H1 (cell line): ENCODE measurements around the gene STAM. TPM values are rescaled to one million over a fixed set of nuclear protein-coding genes. Genes with fewer than 3 reads are reported as not detected.
A peak's percentile ranks its signal among the peaks of the same experiment; 100 is the strongest.

Experiments
- CTCF ChIA-PET: fragments of 300-600 bp; sonication (Branson Sonifier 250); formaldehyde crosslinking; loops from one replicate; lab custom pipeline; 2021; ENCODE audit not compliant: partially characterized antibody; lab: Charles Lee
- POLR2A ChIA-PET: fragments of 300-600 bp; sonication (Branson Sonifier 250); formaldehyde crosslinking; loops from one replicate; lab custom pipeline; 2021; ENCODE audit warnings: inconsistent platforms; ENCODE audit not compliant: partially characterized antibody; lab: Charles Lee
- DNase-seq, 2 experiments: peaks; one replicate each; pipeline versions ENCODE4 v3.0.0 to v3.0.0-alpha.2; 2010 to 2022; ENCODE audit warnings: low spot score in 2 of 2, low read depth in 1 of 2, mixed read lengths in 1 of 2
- FAIRE-seq: peaks from 2 replicates; lab custom pipeline; 2011; peaks lifted over from hg19 to GRCh38; lab: Jason Lieb, UNC
- H2AFZ ChIP-seq: 2 replicates; pipeline ENCODE4 v1.8.1; 2012; ENCODE audit warnings: low read length, inconsistent platforms
- H2AK5ac ChIP-seq: 2 replicates; pipeline ENCODE4 v1.6.1; 2013; ENCODE audit warnings: low read depth, low read length
- H2BK120ac ChIP-seq: replicated peaks from 2 replicates; pipeline ENCODE3; 2013; ENCODE audit warnings: low read depth, low read length, inconsistent platforms
- H2BK12ac ChIP-seq: 2 replicates; pipeline ENCODE4 v1.6.1; 2013; ENCODE audit warnings: low read depth, low read length
- H2BK15ac ChIP-seq: 2 replicates; pipeline ENCODE4 v1.6.1; 2013; ENCODE audit warnings: low read length
- H2BK20ac ChIP-seq: 2 replicates; pipeline ENCODE4 v1.6.1; 2013; ENCODE audit warnings: low read length
- H2BK5ac ChIP-seq: 2 replicates; pipeline ENCODE4 v1.6.1; 2013; ENCODE audit warnings: low read depth, low read length
- H3K14ac ChIP-seq: 2 replicates; pipeline ENCODE4 v1.6.1; 2013; ENCODE audit warnings: inconsistent platforms; ENCODE audit not compliant: insufficient read length
- H3K18ac ChIP-seq: 2 replicates; pipeline ENCODE4 v1.6.1; 2013; ENCODE audit warnings: low read length; ENCODE audit errors: extremely low read depth
- H3K23ac ChIP-seq: 2 replicates; pipeline ENCODE4 v1.6.1; 2013; ENCODE audit warnings: inconsistent platforms; ENCODE audit not compliant: insufficient read length
- H3K23me2 ChIP-seq: 2 replicates; pipeline ENCODE4 v1.6.1; 2013; ENCODE audit warnings: low read depth, low read length
- H3K27ac ChIP-seq: 2 replicates; pipeline ENCODE4 v1.6.1; 2011; ENCODE audit warnings: low read depth, low read length, inconsistent platforms
- H3K27me3 ChIP-seq, 4 experiments: replicated peaks in 1 of 4; 1 replicate in 1 of 4; 2 replicates in 3 of 4; pipeline versions ENCODE4 v1.6.1 to v1.8.1; 2011 to 2013; ENCODE audit warnings: low read length in 3 of 4, mild to moderate bottlenecking in 3 of 4, inconsistent platforms in 2 of 4, mixed read lengths in 2 of 4, moderate library complexity in 1 of 4; ENCODE audit not compliant: control insufficient read depth in 3 of 4, insufficient read depth in 3 of 4; ENCODE audit errors: extremely low read depth in 1 of 4
- H3K36me3 ChIP-seq, 4 experiments: 2 replicates each; pipeline versions ENCODE4 v1.6.1 to v1.8.1; 2011 to 2013; ENCODE audit warnings: mild to moderate bottlenecking in 4 of 4, low read length in 3 of 4, moderate library complexity in 2 of 4, control low read depth in 1 of 4, inconsistent platforms in 1 of 4; ENCODE audit not compliant: insufficient read depth in 4 of 4, control insufficient read depth in 2 of 4
- H3K4ac ChIP-seq: replicated peaks from 2 replicates; pipeline ENCODE3; 2013; ENCODE audit warnings: low read length, low read depth, mixed read lengths, inconsistent platforms; ENCODE audit not compliant: insufficient read length
- H3K4me1 ChIP-seq, 4 experiments: replicated peaks in 1 of 4; 1 replicate in 1 of 4; 2 replicates in 3 of 4; pipeline versions ENCODE4 v1.6.1 to v1.8.1; 2011 to 2013; ENCODE audit warnings: low read length in 3 of 4, inconsistent platforms in 2 of 4, mixed read lengths in 1 of 4; ENCODE audit not compliant: insufficient read depth in 4 of 4, control insufficient read depth in 3 of 4
- H3K4me2 ChIP-seq, 2 experiments: 2 replicates each; pipeline versions ENCODE4 v1.6.1 to v1.8.1; 2011 to 2013; ENCODE audit warnings: low read depth in 2 of 2, low read length in 2 of 2, control low read depth in 1 of 2, inconsistent platforms in 1 of 2, mild to moderate bottlenecking in 1 of 2; ENCODE audit not compliant: insufficient read depth in 1 of 2
- H3K4me3 ChIP-seq, 4 experiments: fragments of 200-600, 300-600 bp in 1 of 4; sonication (generic), shearing (Covaris generic), sonication (Bioruptor Twin) in 1 of 4; 2 replicates each; pipeline versions ENCODE4 v1.5.1 to v1.8.1; 2011 to 2016; ENCODE audit warnings: low read length in 4 of 4, low read depth in 3 of 4, control low read depth in 2 of 4, inconsistent platforms in 2 of 4, mild to moderate bottlenecking in 2 of 4, mixed read lengths in 1 of 4, moderate library complexity in 1 of 4; ENCODE audit not compliant: insufficient read depth in 2 of 4; ENCODE audit errors: extremely low read depth in 1 of 4
- H3K56ac ChIP-seq: replicated peaks from 2 replicates; pipeline ENCODE3; 2013; ENCODE audit warnings: low read depth, mild to moderate bottlenecking, mixed read lengths, low read length, inconsistent platforms; ENCODE audit not compliant: insufficient read length
- H3K79me1 ChIP-seq: 2 replicates; pipeline ENCODE4 v1.6.1; 2013; ENCODE audit warnings: low read depth, low read length, control low read depth
- H3K79me2 ChIP-seq, 2 experiments: 2 replicates each; pipeline versions ENCODE4 v1.6.1 to v1.8.1; 2012 to 2013; ENCODE audit warnings: low read length in 2 of 2, mild to moderate bottlenecking in 2 of 2, inconsistent platforms in 1 of 2; ENCODE audit not compliant: insufficient read depth in 2 of 2, control insufficient read depth in 1 of 2
- H3K9ac ChIP-seq, 4 experiments: replicated peaks in 1 of 4; 1 replicate in 1 of 4; 2 replicates in 3 of 4; pipeline versions ENCODE4 v1.6.1 to v1.8.1; 2011 to 2013; ENCODE audit warnings: low read depth in 3 of 4, low read length in 3 of 4, control low read depth in 2 of 4, mild to moderate bottlenecking in 2 of 4, moderate library complexity in 2 of 4, inconsistent platforms in 1 of 4; ENCODE audit errors: extremely low read depth in 1 of 4
- H3K9me3 ChIP-seq, 2 experiments: 2 replicates each; pipeline versions ENCODE4 v1.6.1 to v1.8.1; 2012 to 2013; ENCODE audit warnings: mild to moderate bottlenecking in 2 of 2, moderate library complexity in 2 of 2, control low read depth in 1 of 2, inconsistent platforms in 1 of 2, low read depth in 1 of 2, low read length in 1 of 2, mixed read lengths in 1 of 2; ENCODE audit not compliant: insufficient read depth in 2 of 2
- H4K20me1 ChIP-seq, 2 experiments: replicated peaks in 1 of 2; 2 replicates each; pipeline versions ENCODE3 to v1.8.1; 2011 to 2013; ENCODE audit warnings: inconsistent platforms in 2 of 2, low read length in 2 of 2, mild to moderate bottlenecking in 1 of 2; ENCODE audit not compliant: insufficient read depth in 2 of 2, control insufficient read depth in 1 of 2
- H4K5ac ChIP-seq: 2 replicates; pipeline ENCODE4 v1.6.1; 2013; ENCODE audit warnings: low read length, low read depth, mixed read lengths, inconsistent platforms; ENCODE audit not compliant: insufficient read length
- H4K8ac ChIP-seq: 2 replicates; pipeline ENCODE4 v1.8.0; 2013; ENCODE audit warnings: mild to moderate bottlenecking, moderate library complexity, low read length, inconsistent platforms; ENCODE audit not compliant: insufficient read depth; ENCODE audit errors: extremely low read depth
- H4K91ac ChIP-seq: replicated peaks from 2 replicates; pipeline ENCODE3; 2013; ENCODE audit warnings: low read length, mixed read lengths, inconsistent platforms; ENCODE audit not compliant: insufficient read length
- BACH1 ChIP-seq: IDR thresholded peaks from 2 replicates; pipeline ENCODE4 v1.6.1; 2012; ENCODE audit warnings: low read length, improper control_type of control experiment
- CEBPB ChIP-seq: IDR thresholded peaks from 2 replicates; pipeline ENCODE4 v1.6.1; 2012; ENCODE audit warnings: low read depth, low read length
- CHD1 ChIP-seq: IDR thresholded peaks from 2 replicates; pipeline ENCODE4 v1.6.1; 2012; ENCODE audit warnings: low read depth, low read length, improper control_type of control experiment
- EP300 ChIP-seq, 2 experiments: IDR thresholded peaks; 1 replicate in 1 of 2; 2 replicates in 1 of 2; pipeline ENCODE4 v1.6.1; 2011 to 2012; ENCODE audit warnings: low read depth in 2 of 2, low read length in 2 of 2, mild to moderate bottlenecking in 2 of 2, borderline replicate concordance in 1 of 2, inconsistent platforms in 1 of 2, moderate library complexity in 1 of 2
- SP4 ChIP-seq: IDR thresholded peaks from 2 replicates; pipeline ENCODE4 v1.6.1; 2012; ENCODE audit warnings: low read length, inconsistent platforms
- TCF12 ChIP-seq: IDR thresholded peaks from 2 replicates; pipeline ENCODE4 v1.6.1; 2011; ENCODE audit warnings: low read depth, mild to moderate bottlenecking, low read length
- WGBS, 2 experiments: shearing (Covaris generic) in 1 of 2; methylation state at CpG; one replicate each; pipeline versions ENCODE4 v1.1.6 to v1.1.7; 2013 to 2015; ENCODE audit warnings: low lambda C conversion rate in 2 of 2, mixed read lengths in 2 of 2, inconsistent platforms in 1 of 2, low coverage in 1 of 2, missing lambda C conversion rate in 1 of 2; ENCODE audit not compliant: insufficient replicate concordance in 2 of 2, insufficient coverage in 1 of 2, insufficient read length in 1 of 2; ENCODE audit errors: extremely low coverage in 1 of 2, missing lambda C conversion rate in 1 of 2; 5-methylcytosine and 5-hydroxymethylcytosine counted together
- polyA plus RNA-seq, 7 experiments: library from polyadenylated mRNA; depleted of rRNA in 3 of 7; stranded (reverse) in 5 of 7; unstranded in 2 of 7; fragments of >200 nt in 5 of 7; fragments of 200-250 nt in 2 of 7; gene quantifications; 1 replicate in 5 of 7; 2 replicates in 1 of 7; 4 replicates in 1 of 7; pipeline versions ENCODE4 v1.2.1 to v1.2.3, GENCODE V29; 2011 to 2013; ENCODE audit warnings: missing spikeins in 2 of 7, mixed read lengths in 2 of 7
- total RNA-seq: library from RNA; stranded (reverse); fragmentation: NEBNext Ultra II Directional; extraction: Animal tissue kit (Norgen Biotek cat#: 25700); gene quantifications from 2 replicates; pipeline ENCODE4 v1.2.1, GENCODE V29; 2021

Gene STAM
- total and polyA plus RNA-seq, 2 of the 8 experiments (the other 6 are each of a cell fraction or from before 2014, with no cell fraction given) = 22.0 to 27.8 TPM

GRCh38 chr10:17607603-17608332 is 36.2 kb upstream of the STAM start:
- Histone ChIP-seq H3K4me2 (no peak overlapping the region), H3K23me2 (no peaks in the 10 kb centered on the region), H4K5ac (no peak overlapping the region), H3K79me1 (no peaks in the 10 kb centered on the region), H3K9ac (no peak overlapping the region), H3K14ac (no peak overlapping the region), H3K4ac (no peak overlapping the region), H3K56ac (no peak overlapping the region), H4K91ac (no peak overlapping the region), H3K36me3 (peaks cover 0 to 4% (median 0%) of the 10 kb centered on the region in 4 experiments; a peak in 1 of 8 replicates), H2BK12ac (no peak overlapping the region), H3K9me3 (no peaks in the 10 kb centered on the region), H3K27ac (no peak overlapping the region), H3K18ac (no peak overlapping the region), H3K4me1 (no peaks in the 10 kb centered on the region), H3K23ac (no peak overlapping the region), H2BK120ac (no peak overlapping the region), H3K4me3 (no peak overlapping the region), H2AFZ (no peak overlapping the region), H4K20me1 (no peaks in the 10 kb centered on the region), H2BK20ac (no peak overlapping the region), H2BK5ac (no peak overlapping the region), H4K8ac (no peak overlapping the region), H3K79me2 (no peaks in the 10 kb centered on the region), H2AK5ac (no peak overlapping the region), H2BK15ac (no peak overlapping the region), H3K27me3 (no peaks in the 10 kb centered on the region)
- FAIRE-seq (peak; percentile 94), DNase-seq (no peak)
- POLR2A ChIA-PET = interaction anchor here (1.0 kb wide), 1 partner anchor 10 kb away, joined by 5 read pairs; the partner anchor contains the start of gene HACD1
- WGBS, 2 experiments = 73% methylated on average over 9 of the region's 9 CpGs; no CpG with 5 or more reads in 1 of the 2 experiments
- CTCF ChIA-PET = interaction anchor here (0.6 to 1.7 kb wide), 14 partner anchors 9 to 609 kb away, joined by 3 to 7 read pairs (median 3); partner anchors contain the start of gene HACD1
- no peak for TF ChIP-seq BACH1
- no peak for TF ChIP-seq CHD1
- TF ChIP-seq CEBPB = peak; percentile 2; the same call in 1 of the 2 replicates
- no peak for TF ChIP-seq TCF12
- TF ChIP-seq EP300 (IDR thresholded peaks at IDR 0.05; ENCODE audit: borderline replicate concordance in 1 of 2, low read depth in 2 of 2, low read length in 2 of 2) = no peak
- TF ChIP-seq SP4 = no peak
